HEK293T (cell line): ENCODE measurements around the gene RAP2C.

Experiments
- BHLHE40 ChIP-seq: fragments of 450-650 bp; IDR thresholded peaks from 2 replicates; pipeline ENCODE4 v1.6.1; 2016; ENCODE audit warnings: mild to moderate bottlenecking, moderate library complexity, borderline replicate concordance
- CTBP1 ChIP-seq: fragments of 450-650 bp; IDR thresholded peaks from 2 replicates; pipeline ENCODE4 v1.6.1; 2016; ENCODE audit warnings: borderline replicate concordance
- FOXA1 ChIP-seq: fragments of 450-650 bp; IDR thresholded peaks from 2 replicates; pipeline ENCODE4 v1.6.1; 2016; ENCODE audit warnings: mild to moderate bottlenecking
- FOXK2 ChIP-seq: fragments of 450-650 bp; IDR thresholded peaks from 2 replicates; pipeline ENCODE4 v1.6.1; 2016; ENCODE audit warnings: mild to moderate bottlenecking
- FOXM1 ChIP-seq: fragments of 450-650 bp; IDR thresholded peaks from 2 replicates; pipeline ENCODE4 v1.6.1; 2017; ENCODE audit warnings: mild to moderate bottlenecking, borderline replicate concordance
- NFRKB ChIP-seq: fragments of 450-650 bp; IDR thresholded peaks from 2 replicates; pipeline ENCODE4 v1.6.1; 2016; ENCODE audit warnings: mild to moderate bottlenecking, moderate library complexity
- PKNOX1 ChIP-seq: fragments of 450-650 bp; IDR thresholded peaks from 2 replicates; pipeline ENCODE4 v1.6.1; 2016
- SP1 ChIP-seq: fragments of 450-650 bp; IDR thresholded peaks from 2 replicates; pipeline ENCODE4 v1.6.1; 2017
- SUZ12 ChIP-seq: fragments of 450-650 bp; IDR thresholded peaks from 2 replicates; pipeline ENCODE4 v1.6.1; 2016; ENCODE audit warnings: mild to moderate bottlenecking
- ZNF384 ChIP-seq: fragments of 450-650 bp; IDR thresholded peaks from 2 replicates; pipeline ENCODE4 v1.6.1; 2016

- TF ChIP-seq PKNOX1 (no peak), SP1 (no peak), FOXM1 (no peak), FOXA1 (no peak), ZNF384 (no peak), FOXK2 (no peak), BHLHE40 (no peak), NFRKB (no peak), SUZ12 (no peak), CTBP1 (no peak)
These were observed 34.4 kb downstream of the RAP2C start for GRCh38 chrX:132184871-132185270.
